VCaP (cell line): ENCODE data around the gene CD1D.
"Not testable (repeated sequence)": the region's sequence is repeated elsewhere in the genome, so short reads cannot be mapped to it uniquely, and the experiment has no call there.

Experiments used
- H3K27ac ChIP-seq: fragments of 450-650 bp; 2 replicates; pipeline ENCODE4 v1.5.1; 2017
- TF ChIP-seq, protein P1 (sequence below): fragments of 450-650 bp; conservative IDR thresholded peaks from 2 replicates; pipeline ENCODE4 v1.5.1; 2017; ENCODE audit warnings: mild to moderate bottlenecking, moderate library complexity

Gene CD1D

DNA sequence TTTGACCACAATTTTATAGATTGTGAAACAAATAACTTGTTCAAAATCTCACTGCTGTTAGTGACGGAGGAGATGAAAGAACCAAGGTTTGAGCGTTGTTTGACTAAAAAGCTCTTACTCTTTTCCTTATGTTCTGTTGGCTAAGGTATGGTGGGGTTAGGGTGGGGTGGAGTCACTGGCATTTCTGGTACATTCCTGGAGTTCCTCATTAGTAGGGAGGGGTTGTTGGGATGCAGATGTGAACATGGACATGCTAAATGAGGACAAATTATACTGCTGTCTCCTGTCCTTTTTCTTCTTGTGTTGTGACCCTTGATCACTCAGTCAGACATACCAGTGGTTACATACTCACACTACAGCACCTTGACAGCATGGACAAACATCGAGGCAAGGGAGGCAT is 26.2 kb upstream of the CD1D start:
- TF ChIP-seq, protein P1, sequence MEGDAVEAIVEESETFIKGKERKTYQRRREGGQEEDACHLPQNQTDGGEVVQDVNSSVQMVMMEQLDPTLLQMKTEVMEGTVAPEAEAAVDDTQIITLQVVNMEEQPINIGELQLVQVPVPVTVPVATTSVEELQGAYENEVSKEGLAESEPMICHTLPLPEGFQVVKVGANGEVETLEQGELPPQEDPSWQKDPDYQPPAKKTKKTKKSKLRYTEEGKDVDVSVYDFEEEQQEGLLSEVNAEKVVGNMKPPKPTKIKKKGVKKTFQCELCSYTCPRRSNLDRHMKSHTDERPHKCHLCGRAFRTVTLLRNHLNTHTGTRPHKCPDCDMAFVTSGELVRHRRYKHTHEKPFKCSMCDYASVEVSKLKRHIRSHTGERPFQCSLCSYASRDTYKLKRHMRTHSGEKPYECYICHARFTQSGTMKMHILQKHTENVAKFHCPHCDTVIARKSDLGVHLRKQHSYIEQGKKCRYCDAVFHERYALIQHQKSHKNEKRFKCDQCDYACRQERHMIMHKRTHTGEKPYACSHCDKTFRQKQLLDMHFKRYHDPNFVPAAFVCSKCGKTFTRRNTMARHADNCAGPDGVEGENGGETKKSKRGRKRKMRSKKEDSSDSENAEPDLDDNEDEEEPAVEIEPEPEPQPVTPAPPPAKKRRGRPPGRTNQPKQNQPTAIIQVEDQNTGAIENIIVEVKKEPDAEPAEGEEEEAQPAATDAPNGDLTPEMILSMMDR = no peak
- H3K27ac ChIP-seq = no peak overlapping the region

DNA sequence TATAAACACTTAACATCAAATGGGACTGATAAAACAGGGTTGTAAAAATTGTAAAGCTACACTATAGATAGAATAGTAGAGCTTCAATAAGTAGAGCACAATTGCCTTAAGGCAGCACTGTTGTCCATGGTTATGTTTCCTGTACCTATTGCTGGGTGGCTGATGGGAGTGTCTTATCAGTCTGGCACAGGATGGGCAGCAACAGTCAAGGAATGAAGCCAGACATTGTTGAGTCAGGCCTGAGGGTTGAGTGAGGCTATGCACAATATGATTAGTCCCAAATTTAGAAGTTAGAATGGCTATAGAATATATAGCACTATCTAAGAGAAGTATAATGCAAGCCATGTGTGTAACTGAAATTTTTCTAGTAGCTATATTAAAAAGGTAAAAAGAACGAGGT is 25.0 kb upstream of the CD1D start:
- TF ChIP-seq, protein P1 = no peak
- no peak overlapping the region for H3K27ac ChIP-seq

DNA sequence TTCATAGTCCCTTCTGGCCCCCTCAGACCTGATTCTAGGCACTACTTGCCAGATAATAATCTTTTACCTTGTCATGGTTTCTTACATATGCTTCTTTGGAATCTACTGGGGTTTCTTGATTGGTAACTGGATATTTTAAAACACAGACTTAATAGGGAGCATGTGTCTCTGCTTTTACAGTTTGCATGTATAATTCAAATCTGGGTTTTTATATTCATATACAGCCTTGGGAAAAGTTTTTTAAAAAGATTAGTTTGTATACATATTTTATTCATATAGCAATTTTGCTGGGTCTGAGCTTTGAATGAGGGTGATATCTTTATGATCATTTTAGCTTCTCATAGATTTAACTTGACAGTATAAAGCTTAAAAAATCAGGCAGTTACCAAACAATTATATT is 21.1 kb upstream of the CD1D start:
- TF ChIP-seq, protein P1 = no peak
- no peak overlapping the region for H3K27ac ChIP-seq

DNA sequence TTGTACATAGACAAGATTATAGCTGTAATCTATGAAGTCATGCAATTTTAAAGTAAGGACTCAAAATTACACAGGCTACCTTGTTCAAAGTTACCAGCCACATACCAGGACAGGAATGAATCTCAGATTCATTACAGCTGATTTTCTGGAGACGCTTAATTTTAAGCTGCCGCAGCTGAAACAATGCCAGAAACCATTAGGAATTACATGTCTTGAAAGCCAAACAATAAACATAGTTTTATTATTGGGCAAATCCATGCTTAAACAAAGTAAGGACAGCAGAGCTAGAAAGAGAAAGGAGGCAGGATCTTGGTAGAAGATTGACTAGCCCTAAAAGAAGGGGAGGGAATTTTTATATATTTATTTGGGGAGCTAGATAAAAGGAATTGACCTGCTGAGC is 19.2 kb upstream of the CD1D start:
- no peak overlapping the region for H3K27ac ChIP-seq
- TF ChIP-seq, protein P1 = no peak

DNA sequence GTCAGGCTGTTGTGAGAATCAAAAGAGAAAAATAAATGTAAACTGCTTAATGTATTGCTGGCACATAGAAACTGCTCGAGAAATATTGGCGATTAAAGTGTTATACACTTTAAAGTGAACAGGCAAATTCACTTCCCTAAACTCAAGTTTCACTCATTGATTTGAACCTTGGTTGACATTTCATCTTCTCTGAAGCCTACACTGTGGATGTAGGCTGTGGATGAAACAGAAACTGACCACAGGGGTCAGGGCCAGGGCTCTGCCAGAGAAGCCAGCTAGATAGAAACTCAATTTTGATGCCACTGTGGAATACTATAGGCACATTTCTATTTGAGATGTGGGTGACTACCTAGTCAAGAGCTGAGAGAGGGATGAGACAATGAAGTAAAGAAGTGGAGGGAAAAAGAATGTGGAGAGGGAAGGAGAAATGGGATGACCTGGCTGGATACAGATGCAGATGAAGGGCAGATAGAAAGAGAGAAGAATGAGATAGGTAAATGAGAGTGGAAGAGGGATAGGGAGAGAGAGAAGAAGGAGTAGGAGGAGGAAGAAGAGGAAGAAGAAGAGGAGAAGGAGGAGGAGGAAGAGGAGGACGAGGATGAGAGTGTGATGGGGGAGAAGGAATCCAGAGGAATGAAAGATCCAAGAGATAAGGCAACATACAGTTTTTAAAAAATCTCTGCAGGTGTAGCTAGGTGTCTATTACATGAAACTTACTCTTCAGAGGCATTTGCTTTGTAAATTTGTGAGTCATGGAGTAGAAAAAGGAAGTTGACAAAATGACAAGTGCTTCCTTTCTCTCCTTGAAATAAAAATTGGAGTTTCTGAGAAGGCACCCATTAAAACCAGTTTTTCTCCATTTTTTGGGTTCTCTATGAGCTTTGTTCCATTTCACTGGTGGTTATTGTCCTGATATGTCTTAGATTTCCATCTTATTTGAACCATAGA is 17.4 kb upstream of the CD1D start:
- no peak overlapping the region for H3K27ac ChIP-seq
- TF ChIP-seq, protein P1 = no peak

DNA sequence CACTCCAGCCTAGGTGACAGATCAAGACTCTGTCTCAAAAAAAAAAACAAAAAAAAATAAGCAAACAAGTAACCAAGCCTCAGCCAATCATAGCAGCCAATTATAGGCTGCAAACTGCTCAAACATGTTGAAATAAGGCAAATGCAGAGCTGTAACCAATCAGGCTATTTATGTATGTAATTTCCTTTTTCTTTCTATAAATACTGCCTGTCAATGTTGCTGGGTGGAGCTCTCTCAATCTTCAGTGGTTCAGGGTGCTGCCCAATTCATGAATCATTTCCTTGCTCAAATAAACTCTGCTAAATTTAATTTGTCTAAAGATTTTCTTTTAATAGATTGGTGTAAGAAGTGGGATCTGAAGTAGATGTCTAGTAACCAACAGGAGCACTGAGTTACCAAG is 11.6 kb upstream of the CD1D start:
- TF ChIP-seq, protein P1 = no peak
- H3K27ac ChIP-seq = no peak overlapping the region

DNA sequence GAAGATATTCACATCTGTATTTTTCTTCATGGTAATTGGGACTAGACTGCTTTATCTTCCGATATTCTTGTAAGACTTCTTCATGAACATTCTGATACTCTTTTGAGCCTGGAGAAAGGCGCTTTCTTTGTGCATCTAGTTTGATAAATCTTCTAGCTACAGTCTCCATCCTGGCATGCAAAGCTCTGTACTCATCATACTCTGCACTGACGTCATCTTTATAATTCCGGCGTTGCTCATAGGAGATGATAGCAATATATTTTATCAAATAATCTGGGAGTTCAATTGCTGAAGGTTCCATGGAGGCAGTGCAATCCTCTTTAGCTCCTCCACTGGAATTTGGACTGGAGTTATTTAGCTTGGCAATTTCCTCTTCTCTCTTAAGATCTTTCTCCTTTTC is 4.8 kb upstream of the CD1D start:
- H3K27ac ChIP-seq = not testable (repeated sequence)

DNA sequence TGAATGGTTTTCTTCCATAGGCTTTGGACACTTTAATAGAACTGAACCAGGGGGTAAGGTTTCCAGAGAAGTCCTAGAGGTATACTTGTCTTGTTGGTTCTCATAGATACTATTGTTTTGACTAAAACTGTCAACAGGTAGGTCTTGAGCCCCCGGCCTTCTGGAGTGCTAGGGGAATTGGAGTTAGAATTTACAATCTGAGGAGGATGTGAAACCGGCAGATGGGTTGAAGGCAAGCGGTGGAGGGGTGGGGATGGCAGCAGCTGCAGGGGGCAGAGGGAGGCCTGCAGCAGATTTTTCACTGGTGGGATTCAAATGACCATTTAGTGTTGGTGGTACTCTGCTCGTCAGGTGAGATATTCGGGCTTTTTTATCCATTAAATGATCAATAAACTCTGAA is 4.3 kb upstream of the CD1D start:
- H3K27ac ChIP-seq = no peak overlapping the region

DNA sequence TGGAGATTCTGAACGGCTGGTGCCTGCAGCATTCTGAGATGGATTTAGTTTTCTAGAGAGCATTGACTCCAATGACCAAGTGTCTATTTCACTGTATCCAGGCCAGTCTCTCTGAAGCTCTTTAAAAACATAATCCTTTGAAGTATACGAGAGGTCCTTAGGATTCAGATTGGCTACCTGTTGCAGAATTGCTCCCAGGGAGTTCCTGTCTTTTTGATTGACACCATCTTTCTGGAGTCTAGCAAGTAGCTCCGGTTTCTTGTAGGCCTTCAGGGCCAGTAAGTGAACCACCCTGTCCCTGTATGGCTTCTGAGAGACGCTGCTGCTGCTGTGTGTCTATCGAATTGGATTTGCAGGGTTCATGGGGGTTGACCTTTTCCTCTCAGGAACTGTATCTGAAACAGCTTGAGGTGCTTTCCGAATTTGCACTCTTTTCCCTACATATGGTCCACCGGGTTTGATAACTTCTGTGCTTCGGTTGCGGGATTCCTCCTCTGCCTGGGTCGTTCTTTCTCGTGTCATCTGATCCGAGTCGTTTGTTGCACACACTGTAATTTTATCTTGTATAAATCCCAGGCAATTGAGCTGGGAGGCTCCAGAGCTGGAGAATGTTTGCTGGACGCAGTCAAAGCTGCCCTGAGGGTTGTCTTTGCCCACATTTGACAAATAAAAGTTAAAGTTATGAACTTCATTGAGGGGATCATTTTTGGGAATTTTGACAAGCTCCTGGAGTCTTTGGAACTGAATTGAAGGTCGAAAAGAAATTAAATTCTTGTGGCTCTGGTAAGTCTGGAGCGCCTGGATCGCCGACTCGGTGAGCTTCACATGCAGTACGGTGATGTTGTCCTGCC is 3.6 kb upstream of the CD1D start:
- H3K27ac ChIP-seq = not testable (repeated sequence)

More for the DNA sequence above, 4.3 kb upstream of the CD1D start:
- TF ChIP-seq, protein P1 = no peak
